ENCODE results near the gene PLXND1.

Gene PLXND1

DNA sequence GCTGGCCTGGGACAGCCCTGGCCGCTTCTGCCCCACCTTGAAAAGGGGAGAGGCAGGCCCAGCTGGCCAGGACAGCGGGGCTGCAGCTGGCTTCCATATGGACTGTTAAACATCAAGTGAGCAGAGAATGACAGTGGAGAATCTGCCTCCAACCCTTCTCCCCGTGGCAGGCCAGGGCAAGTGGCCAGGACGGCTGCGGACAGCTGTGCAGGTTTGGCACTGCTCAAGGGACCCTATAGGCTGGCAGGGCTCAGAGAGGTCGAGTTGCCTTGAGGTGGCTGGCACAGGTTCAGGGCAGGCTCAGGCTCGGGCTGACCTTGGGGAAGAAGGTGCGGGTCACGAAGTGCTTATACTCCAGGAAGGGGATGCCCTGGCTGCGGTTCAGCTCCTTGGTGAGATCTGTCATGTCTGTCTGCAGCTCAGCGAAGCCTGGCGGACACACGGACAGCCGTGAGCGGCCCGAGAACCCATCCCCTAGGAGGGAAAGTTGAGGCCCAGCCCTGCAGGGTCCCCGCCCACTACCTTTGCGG lies 39.2 kb downstream of the PLXND1 start:
- DNase-seq (ENCODE audit: low read depth in 2 of 3, low spot score in 2 of 3) = no peak

DNA sequence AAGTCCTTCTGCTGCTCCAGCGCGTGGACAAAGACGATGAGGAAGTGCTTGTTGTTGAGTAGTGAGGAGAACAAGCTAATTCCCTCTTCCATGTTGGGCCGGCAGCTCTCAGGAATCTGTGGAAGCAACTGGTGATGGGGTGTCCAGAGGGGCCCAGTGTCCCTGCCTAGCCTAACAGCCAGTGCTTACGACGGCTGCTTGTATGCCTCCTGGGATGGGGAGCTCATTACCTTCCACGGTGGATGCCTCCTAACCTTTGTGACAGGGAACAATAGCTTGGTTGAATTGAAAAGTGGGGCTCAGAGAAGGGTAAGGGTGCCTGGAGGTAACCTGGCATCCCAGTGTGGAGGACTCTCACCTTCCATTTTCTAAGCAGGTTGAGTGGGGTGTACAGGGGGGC lies 40.6 kb downstream of the PLXND1 start:
- DNase-seq (ENCODE audit: low read depth in 2 of 3, low spot score in 2 of 3) = no peak

DNA sequence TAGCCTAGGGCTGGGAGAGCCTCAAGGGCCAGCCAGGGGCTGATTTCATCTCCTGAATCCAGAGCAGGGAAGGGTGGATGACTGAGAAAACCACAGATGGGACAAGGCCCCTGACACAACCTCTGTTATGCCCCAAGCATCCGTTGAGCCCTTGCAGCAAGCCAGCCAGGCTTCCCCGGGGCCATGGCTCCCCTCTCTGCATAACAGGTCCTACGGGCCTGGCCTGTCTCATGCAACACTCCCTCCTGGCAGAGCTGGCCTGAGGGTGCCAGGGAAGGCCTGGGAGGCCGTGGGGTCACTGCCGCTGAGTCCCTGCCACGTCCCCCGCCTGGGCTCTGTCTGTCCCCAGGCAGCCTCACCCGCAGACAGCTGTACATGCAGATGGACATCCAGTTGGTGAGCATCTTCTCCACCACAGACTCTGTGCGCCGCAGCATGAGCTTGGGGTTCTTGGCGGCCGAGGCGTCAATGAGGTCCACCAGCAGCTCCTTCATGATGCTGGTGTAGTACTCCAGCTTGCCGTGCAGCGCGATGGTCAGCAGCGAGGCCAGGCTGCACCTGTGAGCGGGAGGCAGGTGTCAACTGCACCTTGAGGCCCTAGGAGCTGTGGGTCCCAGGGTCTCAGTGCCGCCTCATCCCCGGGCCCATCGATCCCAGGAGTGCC lies 41.4 kb downstream of the PLXND1 start:
- DNase-seq (ENCODE audit: low read depth in 2 of 3, low spot score in 2 of 3) = no peak

DNA sequence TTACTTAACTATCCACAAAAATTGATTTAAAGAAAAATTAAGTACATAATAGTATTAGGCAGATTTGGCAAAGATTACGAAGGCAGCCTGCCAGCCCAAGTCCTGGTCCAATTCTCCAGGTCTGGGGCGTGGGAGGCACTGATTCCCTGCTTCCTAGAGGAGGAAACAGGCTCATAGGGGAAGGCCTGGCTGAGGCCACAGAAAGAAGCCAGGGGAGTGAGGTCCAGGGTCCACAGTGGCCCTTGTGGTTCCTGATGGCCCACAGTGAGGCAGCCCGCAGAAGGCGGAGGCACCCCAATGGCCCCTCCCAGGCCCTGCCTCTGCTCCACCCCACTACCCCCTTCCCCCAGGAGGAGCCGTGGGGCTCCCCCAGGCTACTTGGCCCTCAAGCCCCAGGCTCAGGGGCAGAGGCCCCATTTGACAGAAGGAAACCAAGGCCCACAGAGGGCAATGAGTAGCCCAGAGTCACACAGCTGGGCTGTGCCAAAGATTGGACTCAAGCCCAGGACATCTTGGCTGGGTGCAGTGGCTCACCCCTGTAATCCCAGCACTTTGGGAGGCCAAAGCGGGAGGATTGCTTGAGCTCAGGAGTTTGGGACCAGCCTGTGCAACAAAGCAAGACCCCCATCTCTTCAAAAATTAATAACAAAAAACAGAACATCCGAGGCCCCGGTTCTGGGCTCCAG lies 42.5 kb downstream of the PLXND1 start:
- DNase-seq (ENCODE audit: low read depth in 2 of 3, low spot score in 2 of 3) = no peak

DNA sequence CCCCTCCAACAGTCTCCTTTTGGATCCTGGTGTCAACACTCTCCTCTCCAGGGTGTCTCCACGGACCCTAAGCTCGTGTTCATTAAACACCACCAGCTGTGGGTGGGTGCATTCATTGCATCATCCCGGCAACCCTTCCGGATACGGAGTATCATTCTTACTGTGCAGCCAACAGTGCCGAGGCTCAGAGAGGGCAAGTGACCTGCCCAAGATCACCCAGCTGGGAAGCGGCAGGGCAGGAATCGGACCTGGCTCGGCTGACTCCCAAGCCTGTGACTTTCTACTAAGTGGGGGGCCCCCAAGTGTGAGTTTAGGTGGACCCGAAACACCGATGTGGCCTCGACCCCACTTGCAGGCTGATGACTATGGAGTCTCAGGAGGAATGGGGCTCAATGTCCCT lies 43.1 kb downstream of the PLXND1 start:
- no peak for DNase-seq (ENCODE audit: low read depth in 2 of 3, low spot score in 2 of 3)

DNA sequence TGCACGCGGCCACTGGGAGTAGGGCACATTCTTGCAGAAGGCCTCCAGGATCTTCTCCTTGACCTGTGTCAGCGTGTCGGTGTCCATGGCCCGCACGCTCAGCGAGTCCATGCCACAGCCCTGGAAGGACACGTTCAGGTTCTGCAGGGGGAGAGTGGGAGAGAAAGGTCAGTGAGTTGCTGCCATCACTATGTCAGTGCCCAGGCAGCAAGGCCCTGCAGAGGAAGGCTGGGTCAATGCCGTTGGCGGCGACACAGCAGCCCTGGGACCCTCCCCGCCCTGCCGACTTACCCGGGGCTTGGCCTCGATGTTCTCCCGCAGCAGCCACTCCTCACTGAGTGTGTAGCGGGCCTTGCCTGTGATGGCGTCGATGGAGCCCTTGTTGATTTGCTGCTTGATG lies 43.7 kb downstream of the PLXND1 start:
- no peak for DNase-seq (ENCODE audit: low read depth in 2 of 3, low spot score in 2 of 3)

DNA sequence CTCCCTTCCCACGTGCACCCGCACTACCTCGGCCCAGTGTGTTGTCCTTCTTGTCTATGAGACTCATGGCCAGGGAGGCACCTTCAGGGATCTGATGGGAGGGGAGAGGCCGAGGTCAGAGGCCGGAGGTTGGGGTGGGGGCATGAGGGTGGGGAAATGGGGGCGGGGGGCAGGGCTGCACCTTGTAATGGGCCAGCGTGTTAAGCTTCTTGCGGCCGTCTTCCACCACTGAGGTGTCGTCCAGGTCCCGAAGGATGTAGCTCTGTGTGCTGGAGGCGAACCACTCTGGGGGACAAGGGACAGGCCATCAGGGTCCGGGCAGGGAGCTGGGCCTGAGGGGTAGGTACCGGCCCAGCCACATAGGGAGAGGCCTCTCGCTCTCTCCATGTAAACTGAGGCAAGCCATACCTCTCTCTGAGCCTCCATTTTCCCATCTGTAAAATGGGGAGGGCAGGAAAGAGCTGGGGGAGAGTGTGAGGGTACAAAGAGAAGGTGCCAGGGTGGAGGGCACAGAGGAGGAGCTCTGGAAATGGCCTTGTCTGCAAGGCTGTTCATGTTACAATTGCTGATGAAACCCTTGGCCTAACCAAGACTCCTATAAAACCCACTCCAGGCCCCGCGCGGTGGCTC lies 44.7 kb downstream of the PLXND1 start:
- DNase-seq (ENCODE audit: low read depth in 2 of 3, low spot score in 2 of 3) = no peak

DNA sequence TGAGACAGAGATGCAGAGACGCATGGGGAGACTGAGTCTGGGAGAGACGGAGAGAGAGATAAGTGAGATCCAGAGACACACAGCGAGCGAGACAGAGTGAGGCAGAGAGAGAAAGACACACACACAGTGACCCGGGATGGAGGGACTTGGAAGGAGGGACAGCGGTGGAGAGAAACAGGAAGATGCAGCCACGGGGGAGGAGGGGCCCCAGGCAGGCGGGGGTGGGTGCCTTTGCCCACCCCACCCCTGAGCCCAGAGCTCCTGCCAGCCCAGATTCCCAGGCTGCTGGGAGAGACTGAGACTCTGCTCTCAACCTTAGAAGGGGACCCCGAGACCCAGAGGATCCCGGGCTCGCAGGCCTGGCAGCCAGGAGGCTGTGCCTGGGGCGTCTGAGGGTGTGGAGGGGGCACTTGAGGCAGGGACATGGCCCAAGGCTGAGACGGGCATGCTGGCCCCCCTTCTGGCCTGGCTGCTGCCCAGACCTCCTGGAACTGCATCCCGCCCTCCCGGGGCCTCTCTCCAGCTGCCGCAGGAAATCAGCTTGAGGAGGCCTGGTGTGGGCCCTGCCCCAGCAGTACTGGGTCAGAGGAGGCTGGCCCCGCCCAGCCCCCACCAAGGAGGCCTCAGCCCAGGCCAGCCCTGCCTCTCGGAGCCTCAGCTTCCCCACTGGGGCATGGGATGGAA lies 45.4 kb downstream of the PLXND1 start:
- DNase-seq (ENCODE audit: low read depth in 2 of 3, low spot score in 2 of 3) = no peak

DNA sequence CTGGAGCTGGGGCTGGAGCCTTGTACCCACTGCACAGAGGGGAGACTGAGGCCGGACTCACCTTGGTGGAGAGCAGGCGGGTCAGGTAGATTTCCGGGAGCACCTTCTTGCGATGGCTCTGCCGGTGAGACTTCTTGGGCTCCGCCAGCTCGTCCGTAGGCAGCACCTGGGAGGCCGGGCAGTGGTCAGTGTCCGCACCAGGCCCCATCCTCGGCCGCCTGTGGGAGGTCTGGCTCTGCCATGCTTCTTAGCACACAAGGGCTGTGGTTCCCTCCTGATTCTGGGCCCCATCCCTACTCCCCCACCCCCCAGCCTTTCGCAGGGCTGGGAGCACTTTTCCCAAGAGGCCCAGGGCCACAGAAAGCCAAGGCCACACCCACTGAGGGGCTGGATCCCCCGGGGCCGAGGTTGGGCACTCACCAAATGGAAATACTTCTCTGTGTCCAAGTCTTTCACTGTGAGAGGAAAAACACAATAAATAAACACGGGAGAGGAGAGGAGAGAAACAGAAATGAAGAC lies 46.1 kb downstream of the PLXND1 start:
- no peak for DNase-seq (ENCODE audit: low read depth in 2 of 3, low spot score in 2 of 3)

DNA sequence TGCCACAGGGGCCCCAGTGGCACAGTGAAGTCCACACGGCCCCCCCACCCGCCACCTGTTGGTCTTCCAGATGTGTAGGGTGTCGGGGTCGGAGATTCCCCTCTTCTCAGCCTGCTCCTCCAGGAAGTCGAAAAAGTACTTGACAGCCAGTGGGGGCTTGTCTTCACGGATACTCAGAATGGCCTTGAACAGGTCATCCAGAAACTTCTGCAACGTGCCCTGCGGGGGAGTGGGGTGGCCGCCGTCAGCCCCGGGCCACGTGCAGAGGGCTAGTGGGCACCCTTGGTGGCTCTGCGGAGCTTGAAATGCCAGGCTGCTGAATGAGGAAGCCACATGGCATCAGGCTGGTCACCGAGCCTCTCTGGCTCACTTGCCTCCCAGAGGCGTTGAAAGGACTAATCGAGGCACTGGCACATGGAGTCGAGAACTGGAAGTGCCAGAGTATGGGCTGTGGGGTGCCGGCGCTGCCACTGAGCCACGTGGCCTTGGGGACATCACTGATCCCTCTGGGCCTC lies 46.9 kb downstream of the PLXND1 start:
- DNase-seq (ENCODE audit: low read depth in 2 of 3, low spot score in 2 of 3) = no peak

DNA sequence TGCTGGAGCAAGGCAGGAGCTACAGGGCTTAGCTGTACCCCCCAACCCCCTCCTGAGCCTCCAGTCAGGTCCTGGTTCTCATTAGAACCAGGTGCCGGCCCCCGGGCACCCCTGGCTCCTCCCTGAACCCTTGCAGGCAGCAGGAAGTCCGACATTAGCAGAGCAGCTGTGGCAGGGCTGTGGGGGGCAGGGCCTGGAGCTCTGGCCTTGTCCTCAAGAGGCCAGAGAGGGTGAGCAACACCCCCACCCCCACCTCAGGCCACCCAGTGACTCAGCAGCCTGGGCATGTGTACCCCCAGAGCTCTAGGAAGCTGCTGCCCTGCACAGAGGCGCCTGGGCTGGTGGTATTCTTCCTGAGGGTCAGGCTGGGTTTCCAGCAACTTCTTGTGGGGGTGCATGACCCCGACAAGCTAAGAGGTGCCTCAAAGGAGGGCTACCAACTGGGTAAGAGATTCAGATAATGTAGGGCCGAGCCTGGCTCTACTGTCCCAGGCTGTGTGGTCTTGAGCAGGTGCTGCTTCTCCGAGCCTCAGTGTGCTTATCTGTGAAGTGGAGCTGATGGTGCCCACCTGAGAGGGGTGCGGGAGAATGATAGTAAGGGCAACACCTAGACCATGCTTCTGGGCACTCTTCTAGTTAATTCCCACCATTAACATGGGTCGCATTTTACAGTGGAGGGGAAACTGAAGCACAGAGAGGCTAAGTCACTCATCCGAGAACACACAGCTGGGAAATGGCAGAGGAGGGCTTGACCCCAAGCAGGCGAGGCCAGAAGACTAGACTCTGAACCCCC lies 47.5 kb downstream of the PLXND1 start:
- DNase-seq (ENCODE audit: low read depth in 2 of 3, low spot score in 2 of 3) = no peak

DNA sequence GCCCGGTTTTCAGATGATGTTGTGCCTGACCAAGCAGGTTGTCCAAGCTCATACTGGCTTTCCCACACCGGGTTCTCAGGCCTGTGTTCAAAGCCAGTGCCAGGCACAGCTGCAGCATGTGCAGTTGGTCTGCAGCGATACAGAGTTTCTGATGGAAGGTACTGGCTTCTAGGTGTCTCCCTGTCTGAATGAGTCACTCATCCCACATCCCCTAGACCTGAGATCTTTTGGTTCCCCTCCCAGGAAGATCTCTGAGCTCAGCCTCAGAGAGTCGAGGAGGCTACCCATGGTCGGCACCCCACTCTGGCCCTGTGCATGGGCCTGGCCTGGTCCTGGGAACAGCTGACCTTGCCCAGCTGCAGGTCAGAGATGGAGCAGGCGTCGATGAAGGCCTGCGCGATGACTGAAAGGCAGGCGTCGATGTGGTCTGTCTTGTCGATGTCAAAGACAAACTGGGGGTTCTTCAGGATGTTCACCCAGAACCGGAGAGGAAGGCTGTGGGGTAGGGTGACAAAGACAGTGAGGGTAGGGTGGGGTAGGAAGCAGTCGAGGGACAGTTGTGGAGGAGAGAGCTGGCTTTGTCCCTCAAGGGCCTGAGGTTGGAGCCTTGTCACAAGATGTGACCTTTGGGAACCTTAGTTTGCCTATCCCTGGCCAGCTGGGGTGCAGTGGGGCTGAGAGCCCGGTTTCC lies 48.2 kb downstream of the PLXND1 start:
- DNase-seq (ENCODE audit: low read depth in 2 of 3, low spot score in 2 of 3) = no peak

DNA sequence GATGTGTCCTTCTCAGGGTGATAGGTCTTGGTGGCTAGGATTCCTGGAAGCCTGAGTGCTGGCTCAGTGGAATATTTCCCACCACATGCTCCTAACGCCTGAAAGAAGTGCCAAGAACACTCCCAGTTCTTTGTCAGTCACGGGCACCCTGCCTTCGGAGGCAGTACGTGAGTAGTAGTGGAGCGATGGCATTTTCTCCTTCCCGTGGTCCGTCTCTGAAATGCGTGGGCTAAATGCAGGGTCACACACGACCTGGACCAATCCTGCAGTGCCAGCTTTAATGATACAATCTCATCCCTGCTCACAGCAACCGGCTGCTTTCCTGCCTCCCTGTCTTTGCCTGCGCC lies 49.0 kb downstream of the PLXND1 start:
- DNase-seq (ENCODE audit: low read depth in 2 of 3, low spot score in 2 of 3) = no peak

DNA sequence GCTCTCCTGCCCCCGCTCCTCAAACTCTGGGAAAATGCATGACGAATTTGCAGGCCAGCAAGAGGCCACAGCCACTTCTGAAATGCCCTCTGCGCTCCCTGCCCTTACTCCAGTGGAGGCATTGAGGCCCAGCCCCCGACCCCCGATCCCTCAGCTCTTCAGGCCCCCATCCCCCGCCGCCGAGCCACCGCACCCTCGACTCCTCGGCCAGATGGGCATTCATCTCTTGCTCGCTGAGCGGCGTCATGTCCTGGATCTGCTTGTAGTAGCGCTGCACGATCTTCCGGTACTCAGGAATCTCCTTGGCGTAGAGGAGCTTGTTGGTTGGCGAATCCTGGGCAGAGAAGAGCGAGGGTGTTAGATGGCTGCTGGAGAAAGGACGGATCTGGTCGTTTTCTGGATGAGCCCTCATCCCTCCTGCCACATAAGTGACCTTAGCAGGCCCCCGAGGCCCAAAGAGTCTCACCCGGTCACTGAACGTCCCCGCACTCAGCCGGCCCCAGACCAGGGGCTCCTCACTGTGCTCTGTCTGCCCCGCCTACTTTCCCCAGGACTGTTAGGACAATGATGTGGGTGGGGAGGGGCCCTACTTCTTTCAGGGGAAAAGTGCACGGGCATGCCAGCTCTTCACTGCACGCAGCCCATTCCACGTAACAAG lies 49.5 kb downstream of the PLXND1 start:
- DNase-seq (ENCODE audit: low read depth in 2 of 3, low spot score in 2 of 3) = no peak

DNA sequence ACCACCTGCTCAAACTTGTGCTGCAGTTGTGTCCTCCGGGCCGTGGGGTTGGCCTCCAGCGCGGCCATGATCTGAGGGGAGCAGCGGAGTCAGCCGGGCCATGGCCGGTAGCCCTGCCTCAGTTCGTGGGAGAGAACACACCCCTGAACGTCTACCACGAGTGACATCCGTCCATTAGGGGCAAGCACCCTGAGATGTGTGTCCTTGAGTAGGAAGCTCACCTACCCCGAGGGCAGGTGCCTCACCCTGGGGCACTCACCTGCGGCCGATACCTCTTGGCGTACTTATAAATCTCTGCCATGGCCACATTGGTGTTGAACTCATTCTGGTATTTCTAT lies 50.1 kb downstream of the PLXND1 start:
- DNase-seq (ENCODE audit: low read depth in 2 of 3, low spot score in 2 of 3) = no peak

DNA sequence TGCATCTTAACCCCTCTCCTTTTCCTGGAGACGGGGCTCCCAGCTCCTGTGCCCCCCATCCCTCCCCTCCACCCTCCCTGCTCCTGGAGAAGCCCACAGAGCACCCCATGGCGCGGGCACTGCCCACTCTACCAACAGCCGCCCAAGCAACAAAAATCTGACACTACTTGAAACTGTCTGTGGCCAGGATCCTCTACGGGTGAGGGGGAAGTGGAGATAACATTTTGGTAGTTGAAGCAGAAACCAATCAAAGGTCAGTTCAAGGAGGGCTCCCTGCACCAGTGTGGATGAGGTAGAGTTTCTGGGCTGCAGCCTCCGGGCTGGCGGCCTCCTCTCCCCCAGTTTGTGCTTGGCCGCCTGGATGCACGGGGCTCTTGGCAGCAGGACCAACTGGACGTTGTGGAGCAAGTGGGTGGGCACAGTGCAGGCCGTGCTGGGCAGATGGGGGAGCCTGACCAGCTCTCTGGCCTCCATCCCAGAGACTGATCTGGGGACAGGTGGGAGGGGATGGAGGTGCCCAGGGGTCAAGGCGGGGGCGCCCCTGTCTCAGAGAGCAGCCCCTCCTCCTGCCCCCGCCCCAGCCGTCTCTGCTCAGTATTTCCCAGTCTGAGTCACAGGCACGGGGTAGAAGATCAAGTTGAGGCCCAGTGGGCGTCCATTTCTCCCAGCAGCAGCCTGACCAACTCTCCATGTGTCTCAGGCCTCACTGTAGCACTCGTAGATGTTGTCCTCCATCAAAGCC lies 50.7 kb downstream of the PLXND1 start:
- DNase-seq (ENCODE audit: low read depth in 2 of 3, low spot score in 2 of 3) = no peak

DNA sequence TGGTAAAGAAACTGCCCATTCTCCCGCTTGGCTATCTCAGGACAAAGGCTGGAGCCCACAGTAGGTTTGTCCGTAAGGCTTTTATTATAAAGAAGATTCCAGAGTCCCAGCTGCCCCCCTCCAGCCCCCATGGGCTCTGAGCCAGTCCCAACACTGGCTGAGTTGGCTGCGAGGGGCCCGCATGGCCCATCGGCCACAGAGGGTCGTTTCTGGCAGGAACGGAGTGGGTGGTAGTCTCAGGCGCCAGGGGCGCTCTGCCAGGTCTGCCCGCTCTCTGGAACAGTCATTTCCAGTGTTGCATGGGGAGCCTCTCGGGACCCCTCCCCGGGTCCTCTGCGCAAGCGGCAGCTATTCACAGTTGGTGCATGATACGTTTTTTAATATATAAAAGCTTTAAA lies 51.3 kb downstream of the PLXND1 start:
- no peak for DNase-seq (ENCODE audit: low read depth in 2 of 3, low spot score in 2 of 3)

DNA sequence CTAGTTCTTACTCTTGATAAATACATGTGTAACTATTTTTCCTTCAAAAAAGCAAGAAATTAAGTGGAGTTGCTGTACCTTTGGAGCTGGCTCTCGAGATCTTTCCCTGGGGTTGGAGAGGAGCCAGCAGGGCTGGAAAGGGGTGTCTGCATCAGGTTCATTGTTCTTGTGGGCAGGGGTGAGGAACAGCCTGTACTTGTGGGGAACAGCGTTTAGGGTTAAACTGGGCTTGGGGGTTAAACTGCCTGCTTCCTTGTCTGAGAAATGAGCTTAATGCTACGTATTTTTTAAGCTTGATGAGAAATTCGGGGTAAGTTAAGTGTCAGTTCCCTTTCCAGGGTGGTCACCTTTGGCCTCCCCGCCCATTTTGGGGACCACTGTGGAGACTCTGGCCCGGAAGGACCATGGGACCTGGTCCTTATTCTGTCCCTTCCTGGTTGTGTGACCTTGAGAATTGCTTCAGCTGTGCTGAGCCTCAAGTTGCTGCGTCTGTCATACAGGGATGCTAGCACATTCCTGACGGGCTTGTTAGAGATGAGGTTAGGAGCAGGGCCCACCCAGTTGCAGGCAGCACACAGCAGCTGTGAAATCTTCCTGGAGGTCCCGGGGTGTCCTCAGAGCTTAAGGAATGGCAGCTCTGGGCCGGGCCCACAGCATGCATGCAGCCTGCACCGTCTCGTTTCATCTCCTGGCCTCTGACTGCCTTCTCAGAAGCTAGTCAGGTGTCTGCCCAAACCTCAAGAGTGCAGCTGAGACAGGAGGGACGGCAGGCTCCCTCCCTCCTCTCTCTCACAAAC lies 51.9 kb downstream of the PLXND1 start:
- no peak for DNase-seq (ENCODE audit: low read depth in 2 of 3, low spot score in 2 of 3)
